ENCODE data around the gene ST6GAL1. TPM values are rescaled to one million over a fixed set of nuclear protein-coding genes. Genes with fewer than 3 reads are reported as not detected.

The ST6GAL1 gene
- total and polyA plus RNA-seq, 2 of the 13 experiments (the other 11 are each of a cell fraction or from before 2014, with no cell fraction given), result 79.9 to 164 TPM

- Histone ChIP-seq H3K9ac (ENCODE audit: insufficient read depth, low read depth, low read length) (no peak overlapping the region), H4K20me1 (ENCODE audit: insufficient read depth, low read length) (no peaks in the 10 kb centered on the region), H3K79me2 (ENCODE audit: insufficient read depth, low read length) (no peaks in the 10 kb centered on the region), H2AFZ (ENCODE audit: low read length) (no peak overlapping the region), H3K27ac (ENCODE audit: extremely low read length, insufficient read depth, low read length) (no peak overlapping the region), H3K4me1 (ENCODE audit: insufficient read depth, low read length) (peaks cover 1% of the 10 kb centered on the region), H3K9me3 (ENCODE audit: low read length) (no peaks in the 10 kb centered on the region), H3K27me3 (ENCODE audit: control insufficient read depth in 1 of 2, insufficient read depth in 2 of 2, low read length in 2 of 2) (no peaks in the 10 kb centered on the region; a peak in 1 of 5 replicates), H3K4me2 (ENCODE audit: low read depth, low read length) (no peak overlapping the region), H3K36me3 (replicated peaks in 1 of 2; ENCODE audit: control insufficient read depth in 1 of 2, insufficient read depth in 2 of 2, low read length in 2 of 2) (no peaks in the 10 kb centered on the region), H3K4me3 (replicated peaks in 1 of 3; ENCODE audit: insufficient read depth in 1 of 3, low read depth in 2 of 3, low read length in 3 of 3) (no peak overlapping the region)
- no peak for ATAC-seq
- no peak for TF ChIP-seq GATA4 (IDR thresholded peaks at IDR 0.05; ENCODE audit: borderline replicate concordance, low read depth)
- 35% methylated on average over 11 of the region's 11 CpGs for WGBS (ENCODE audit: low lambda C conversion rate)
- no TSS peak for BruUV-seq (replicated peaks)
- intact Hi-C loops (cut with micrococcal nuclease; ENCODE audit: unreplicated experiment) (no loop called here), in situ Hi-C loops (cut with HindIII; ENCODE audit: extremely low pct_ligation_motif_present, low pct_unique_long_range_greater_than_20kb) (no loop called here)
- FAIRE-seq, result no peak
- DNase-seq (ENCODE audit: low spot score), result no peak
- ChIA-PET POLR2A (no interaction called here), CTCF (ENCODE audit: low intra/inter-chr PET ratio, low total read pairs) (no interaction called here)
Observed at GRCh38 chr3:186915806-186916796, 14.2 kb upstream of the ST6GAL1 start.

- Histone ChIP-seq H2AFZ (ENCODE audit: low read length) (peak overlapping the region; percentile 4), H3K4me2 (ENCODE audit: low read depth, low read length) (no peak overlapping the region), H3K79me2 (ENCODE audit: insufficient read depth, low read length) (no peaks in the 10 kb centered on the region), H3K9me3 (ENCODE audit: low read length) (no peaks in the 10 kb centered on the region), H3K27me3 (ENCODE audit: control insufficient read depth in 1 of 2, insufficient read depth in 2 of 2, low read length in 2 of 2) (no peaks in the 10 kb centered on the region; a peak in 1 of 5 replicates), H3K27ac (ENCODE audit: extremely low read length, insufficient read depth, low read length) (no peak overlapping the region), H3K4me1 (ENCODE audit: insufficient read depth, low read length) (peaks cover 17% of the 10 kb centered on the region), H3K4me3 (replicated peaks in 1 of 3; ENCODE audit: insufficient read depth in 1 of 3, low read depth in 2 of 3, low read length in 3 of 3) (no peak overlapping the region), H3K36me3 (replicated peaks in 1 of 2; ENCODE audit: control insufficient read depth in 1 of 2, insufficient read depth in 2 of 2, low read length in 2 of 2) (no peaks in the 10 kb centered on the region), H3K9ac (ENCODE audit: insufficient read depth, low read depth, low read length) (no peak overlapping the region), H4K20me1 (ENCODE audit: insufficient read depth, low read length) (no peaks in the 10 kb centered on the region)
- 10% methylated on average over 4 of the region's 4 CpGs for WGBS (ENCODE audit: low lambda C conversion rate)
- in situ Hi-C loops (cut with HindIII; ENCODE audit: extremely low pct_ligation_motif_present, low pct_unique_long_range_greater_than_20kb) (no loop called here), intact Hi-C loops (cut with micrococcal nuclease; ENCODE audit: unreplicated experiment) (no loop called here)
- no peak for ATAC-seq
- CTCF ChIA-PET (ENCODE audit: low intra/inter-chr PET ratio, low total read pairs), result no interaction called here
- POLR2A ChIA-PET, result no interaction called here
- FAIRE-seq, result no peak
- DNase-seq (ENCODE audit: low spot score), result no peak
- BruUV-seq (replicated peaks), result no TSS peak
- no peak for TF ChIP-seq NONO (IDR thresholded peaks at IDR 0.05)
- TF ChIP-seq NONO (CRISPR knock-in tag; conservative IDR thresholded peaks at IDR 0.05), result no peak
- TF ChIP-seq MEF2D (CRISPR knock-in tag; IDR thresholded peaks at IDR 0.05), result no peak
- TF ChIP-seq ZNF451 (CRISPR knock-in tag; IDR thresholded peaks at IDR 0.05), result no peak
- TF ChIP-seq TCF12 (IDR thresholded peaks at IDR 0.05), result no peak
- no peak for TF ChIP-seq TCF12 (CRISPR knock-in tag; IDR thresholded peaks at IDR 0.05)
- no peak for TF ChIP-seq HOXA5 (CRISPR knock-in tag; IDR thresholded peaks at IDR 0.05)
- TF ChIP-seq SRF (IDR thresholded peaks at IDR 0.05; ENCODE audit: low read depth, low read length), result no peak
Observed at GRCh38 chr3:186917512-186918312, 12.6 kb upstream of the ST6GAL1 start.

All from HepG2 (cell line).